GM12875 (cell line): ENCODE results near the gene CCNYL1.
"Not testable (repeated sequence)": the region's sequence is repeated elsewhere in the genome, so short reads cannot be mapped to it uniquely, and the experiment has no call there.

Experiments used
- H3K4me3 ChIP-seq: one replicate; pipeline ENCODE4 v1.5.1; 2011; ENCODE audit warnings: low read depth, low read length, control low read depth
- TF ChIP-seq, protein P1 (sequence below): IDR thresholded peaks from 2 replicates; pipeline ENCODE4 v1.5.1; 2011; ENCODE audit warnings: low read depth, mild to moderate bottlenecking, control low read depth, inconsistent platforms, low read length, moderate library complexity, borderline replicate concordance; ENCODE audit not compliant: insufficient read depth

The CCNYL1 gene

DNA sequence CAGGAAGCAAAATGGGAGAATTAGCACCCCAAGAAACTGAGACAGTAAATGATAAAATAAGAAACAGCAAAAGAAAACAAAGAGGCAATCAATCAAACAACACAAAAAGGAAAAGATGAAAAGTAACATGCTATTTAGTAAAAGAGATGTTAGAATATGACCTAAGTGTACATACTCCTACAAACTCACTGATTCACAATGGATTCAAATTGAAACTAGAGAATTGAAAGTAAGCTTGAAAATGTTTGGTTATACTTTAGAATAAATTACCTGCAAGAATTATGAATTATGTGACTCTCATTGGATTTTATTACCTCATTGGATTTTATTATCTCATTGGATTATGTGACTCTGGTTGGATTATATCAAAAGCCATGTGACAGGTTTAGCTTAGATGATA is 22.8 kb upstream of the CCNYL1 start:
- TF ChIP-seq, protein P1, sequence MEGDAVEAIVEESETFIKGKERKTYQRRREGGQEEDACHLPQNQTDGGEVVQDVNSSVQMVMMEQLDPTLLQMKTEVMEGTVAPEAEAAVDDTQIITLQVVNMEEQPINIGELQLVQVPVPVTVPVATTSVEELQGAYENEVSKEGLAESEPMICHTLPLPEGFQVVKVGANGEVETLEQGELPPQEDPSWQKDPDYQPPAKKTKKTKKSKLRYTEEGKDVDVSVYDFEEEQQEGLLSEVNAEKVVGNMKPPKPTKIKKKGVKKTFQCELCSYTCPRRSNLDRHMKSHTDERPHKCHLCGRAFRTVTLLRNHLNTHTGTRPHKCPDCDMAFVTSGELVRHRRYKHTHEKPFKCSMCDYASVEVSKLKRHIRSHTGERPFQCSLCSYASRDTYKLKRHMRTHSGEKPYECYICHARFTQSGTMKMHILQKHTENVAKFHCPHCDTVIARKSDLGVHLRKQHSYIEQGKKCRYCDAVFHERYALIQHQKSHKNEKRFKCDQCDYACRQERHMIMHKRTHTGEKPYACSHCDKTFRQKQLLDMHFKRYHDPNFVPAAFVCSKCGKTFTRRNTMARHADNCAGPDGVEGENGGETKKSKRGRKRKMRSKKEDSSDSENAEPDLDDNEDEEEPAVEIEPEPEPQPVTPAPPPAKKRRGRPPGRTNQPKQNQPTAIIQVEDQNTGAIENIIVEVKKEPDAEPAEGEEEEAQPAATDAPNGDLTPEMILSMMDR, result no peak
- no peak overlapping the region for H3K4me3 ChIP-seq

DNA sequence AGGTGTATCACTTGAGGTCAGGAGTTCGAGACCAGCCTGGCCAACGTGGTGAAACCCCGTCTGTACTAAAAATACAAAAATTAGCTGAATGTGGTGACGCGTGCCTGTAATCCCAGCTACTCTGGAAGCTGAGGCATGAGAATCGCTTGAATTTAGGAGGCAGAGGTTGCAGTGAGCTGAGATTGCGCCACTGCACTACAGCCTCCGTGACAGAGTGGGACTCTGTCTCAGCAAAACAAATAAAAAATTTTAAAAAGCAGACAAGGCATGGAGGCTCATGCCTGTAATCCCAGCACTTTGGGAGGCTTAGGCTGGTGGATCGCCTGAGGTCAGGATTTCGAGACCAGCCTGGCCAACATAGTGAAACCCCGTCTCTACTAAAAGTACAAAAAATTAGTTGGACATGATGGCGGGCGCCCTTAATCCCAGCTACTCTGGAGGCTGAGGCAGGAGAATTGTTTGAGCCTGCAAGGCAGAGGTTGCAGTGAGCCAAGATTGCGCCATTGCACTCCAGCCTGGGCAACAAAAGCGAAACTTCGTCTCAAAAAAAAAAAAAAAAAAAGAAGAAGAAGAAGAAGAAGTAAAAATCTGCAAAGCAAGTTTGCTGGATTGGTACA is 20.5 kb upstream of the CCNYL1 start:
- not testable (repeated sequence) for H3K4me3 ChIP-seq

DNA sequence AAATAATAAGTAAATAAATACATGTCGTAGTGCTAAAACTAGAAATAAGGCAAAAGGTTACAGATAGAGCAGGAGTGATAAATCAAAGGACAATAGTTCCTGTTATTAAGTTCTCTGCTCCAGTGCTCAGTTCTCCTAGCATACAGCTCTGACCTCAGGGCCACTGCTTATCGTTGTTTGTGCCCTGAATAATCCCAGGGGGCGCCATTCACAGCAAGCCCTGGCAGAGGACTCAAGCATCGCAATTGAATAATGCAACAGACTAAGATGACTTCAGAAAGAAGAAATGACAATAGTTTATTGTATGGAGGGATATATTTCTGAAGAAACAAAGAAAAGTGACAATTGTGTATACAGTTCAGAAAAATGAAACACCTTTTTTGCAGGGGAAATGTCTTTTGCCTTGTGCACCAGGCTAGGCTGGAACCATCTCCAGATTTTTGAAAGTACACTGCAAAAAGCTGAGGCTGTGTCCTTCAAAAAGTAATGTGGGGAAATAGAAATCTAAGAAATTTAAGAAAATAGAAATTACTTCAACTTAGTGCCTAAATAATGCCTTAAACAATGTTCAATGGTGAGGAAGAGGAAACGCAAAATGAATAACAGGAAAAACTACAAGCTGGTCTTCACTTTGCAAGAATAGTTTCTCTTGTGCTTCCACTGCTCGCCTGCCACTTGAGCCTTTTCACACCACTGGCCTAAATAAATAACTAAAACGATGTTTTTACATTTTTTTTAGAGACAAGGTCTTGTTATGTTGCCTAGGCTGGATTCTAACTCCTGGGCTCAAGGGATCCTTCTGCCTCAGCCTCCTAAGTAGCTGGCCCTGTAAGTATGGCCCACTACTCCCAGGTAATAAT is 19.0 kb upstream of the CCNYL1 start:
- no peak overlapping the region for H3K4me3 ChIP-seq
- TF ChIP-seq, protein P1, result peak; percentile 53; the same call in 1 of the 2 replicates

DNA sequence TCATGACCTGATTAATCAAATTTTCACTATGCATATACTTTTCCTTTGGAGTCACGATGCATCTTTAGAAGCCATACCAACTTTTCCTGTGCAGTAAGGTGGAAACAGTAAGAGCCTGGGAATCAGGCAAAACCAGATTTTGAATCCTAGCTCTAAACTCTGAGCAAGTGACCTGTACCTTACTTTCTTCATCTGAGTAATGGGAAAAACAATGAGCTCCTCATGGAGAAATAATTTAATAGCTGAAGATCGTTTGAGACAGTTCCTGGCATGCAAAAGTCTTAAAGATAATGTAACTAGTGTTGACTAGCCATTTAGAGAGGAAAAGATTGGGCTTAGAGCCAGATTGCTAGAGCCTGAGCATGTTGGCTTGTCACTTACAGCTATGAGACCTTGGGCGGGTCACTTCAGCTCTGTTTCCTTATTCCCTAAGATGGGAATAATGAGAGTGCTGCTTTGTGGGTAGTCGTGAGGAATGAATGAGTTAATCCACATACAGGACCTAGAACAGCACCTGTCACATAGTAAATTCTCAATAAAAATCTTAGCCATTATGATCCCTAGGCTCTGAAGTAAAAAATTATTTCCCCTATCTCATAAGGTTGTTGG is 17.7 kb upstream of the CCNYL1 start:
- H3K4me3 ChIP-seq, result no peak overlapping the region
- TF ChIP-seq, protein P1, result no peak

DNA sequence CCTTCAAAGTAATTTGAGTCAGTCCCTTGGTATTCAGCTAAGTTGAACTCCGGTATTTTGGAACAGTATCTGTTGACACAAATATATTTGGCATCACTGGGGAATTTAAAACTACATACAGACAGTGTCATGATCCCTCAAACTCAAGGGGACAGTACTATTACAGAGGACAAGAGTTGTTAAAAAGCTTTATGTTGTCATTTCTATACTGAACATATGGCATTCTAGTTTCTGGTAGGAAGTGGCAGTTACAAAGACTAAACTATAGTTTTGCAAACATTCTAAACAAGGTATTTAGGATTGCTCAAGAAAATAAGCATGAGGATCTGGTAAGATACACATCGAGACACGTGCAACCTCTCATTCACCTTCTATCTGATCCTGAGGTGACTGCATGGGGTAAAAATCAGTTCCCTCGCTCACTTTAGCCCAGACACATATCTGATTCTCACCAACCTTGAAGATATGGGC is 16.6 kb upstream of the CCNYL1 start:
- no peak overlapping the region for H3K4me3 ChIP-seq
- TF ChIP-seq, protein P1, result no peak

DNA sequence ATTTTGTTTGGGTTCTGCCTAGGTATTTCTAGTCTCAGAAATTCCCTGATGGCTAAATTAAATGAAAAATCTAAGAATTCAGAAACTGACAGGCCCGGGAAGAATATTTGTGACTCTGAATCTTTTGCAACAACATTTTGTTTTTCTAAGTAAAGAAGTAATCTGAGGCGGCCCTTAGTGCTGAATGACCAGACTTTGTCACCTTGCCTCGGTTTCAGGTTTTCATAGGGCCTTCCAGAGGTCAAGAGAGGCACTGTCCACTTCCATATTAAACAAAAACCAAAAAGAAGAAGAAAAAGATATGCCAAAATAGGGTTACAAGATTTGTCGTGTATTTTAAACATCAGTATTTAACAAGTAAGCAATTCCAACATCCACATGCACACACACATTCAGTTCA is 16.1 kb upstream of the CCNYL1 start:
- TF ChIP-seq, protein P1, result no peak
- no peak overlapping the region for H3K4me3 ChIP-seq

DNA sequence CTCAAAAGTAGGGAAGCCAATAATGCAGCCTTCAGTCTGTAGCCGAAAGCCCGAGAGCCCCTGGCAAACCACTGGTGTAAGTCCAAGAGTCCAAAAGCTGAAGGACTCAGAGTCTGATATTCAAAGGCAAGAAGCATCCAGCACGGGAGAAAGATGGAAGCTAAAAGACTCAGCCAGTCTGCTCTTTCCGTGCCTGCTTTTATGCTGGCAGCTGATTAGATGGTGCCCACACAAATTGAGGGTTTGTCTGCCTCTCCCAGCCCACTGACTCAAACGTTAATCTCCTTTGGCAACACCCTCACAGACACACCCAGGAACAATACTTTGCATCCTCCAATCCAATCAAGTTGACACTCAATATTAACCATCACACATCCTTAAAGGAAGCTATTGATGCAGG is 14.5 kb upstream of the CCNYL1 start:
- H3K4me3 ChIP-seq, result not testable (repeated sequence)

DNA sequence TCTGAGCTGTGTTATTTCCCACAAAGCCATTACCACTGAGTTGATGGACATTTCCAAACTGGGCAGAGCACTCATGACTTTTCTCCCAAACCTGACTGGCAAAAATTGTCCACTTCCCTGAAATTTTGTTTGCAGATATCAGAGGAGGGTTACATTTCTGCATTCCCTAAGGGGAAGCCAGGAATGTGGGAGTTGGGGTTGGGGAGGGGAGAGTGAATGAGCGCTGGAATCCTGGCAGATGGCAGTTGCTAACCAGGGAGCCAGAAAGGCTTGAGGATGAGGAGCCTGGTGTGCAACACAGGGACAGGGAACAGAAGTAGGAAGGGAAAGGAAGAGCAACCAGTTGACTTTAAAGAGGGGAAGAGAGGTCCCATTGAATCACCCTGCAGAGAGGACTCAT is 14.0 kb upstream of the CCNYL1 start:
- TF ChIP-seq, protein P1, result no peak
- H3K4me3 ChIP-seq, result no peak overlapping the region
